K562 (cell line): ENCODE measurements around the gene SIT1.

Source experiments
- EHMT2 ChIP-seq: fragments of 450-650 bp; IDR thresholded peaks from 2 replicates; pipeline ENCODE4 v1.6.1; 2018; ENCODE audit warnings: antibody characterized with exemption
- EZH2 ChIP-seq: IDR thresholded peaks from 2 replicates; pipeline ENCODE4 v1.6.1; 2012; ENCODE audit warnings: low read depth, mild to moderate bottlenecking, inconsistent platforms, low read length, borderline replicate concordance
- KLF16 ChIP-seq: IDR thresholded peaks from 2 replicates; pipeline ENCODE4 v1.6.1; 2016; ENCODE audit warnings: antibody characterized with exemption
- POLR2A ChIP-seq: fragments of 450-650 bp; conservative IDR thresholded peaks from 2 replicates; pipeline ENCODE4 v1.6.1; 2016
- ZSCAN29 ChIP-seq: fragments of 450-650 bp; IDR thresholded peaks from 2 replicates; pipeline ENCODE4 v1.6.1; 2017
- ZSCAN32 ChIP-seq: fragments of 450-650 bp; formaldehyde crosslinking; IDR thresholded peaks from 2 replicates; pipeline ENCODE4 v1.4.0; 2020; ENCODE audit warnings: mild to moderate bottlenecking, moderate library complexity
- TF ChIP-seq, protein P1 (sequence below): conservative IDR thresholded peaks from 2 replicates; pipeline ENCODE4 v1.6.1; 2011; ENCODE audit warnings: low read depth, mild to moderate bottlenecking, low read length; ENCODE audit not compliant: control insufficient read depth
- TF ChIP-seq, protein P2 (sequence below), 3 experiments: IDR thresholded peaks in 2 of 3; conservative IDR thresholded peaks in 1 of 3; 2 replicates each; pipeline ENCODE4 v1.5.1; 2011 to 2012; ENCODE audit warnings: low read length in 3 of 3, mild to moderate bottlenecking in 3 of 3, control low read depth in 2 of 3, improper control_type of control experiment in 1 of 3, inconsistent platforms in 1 of 3, low read depth in 1 of 3, mixed read lengths in 1 of 3, moderate library complexity in 1 of 3; ENCODE audit not compliant: insufficient read depth in 2 of 3

DNA sequence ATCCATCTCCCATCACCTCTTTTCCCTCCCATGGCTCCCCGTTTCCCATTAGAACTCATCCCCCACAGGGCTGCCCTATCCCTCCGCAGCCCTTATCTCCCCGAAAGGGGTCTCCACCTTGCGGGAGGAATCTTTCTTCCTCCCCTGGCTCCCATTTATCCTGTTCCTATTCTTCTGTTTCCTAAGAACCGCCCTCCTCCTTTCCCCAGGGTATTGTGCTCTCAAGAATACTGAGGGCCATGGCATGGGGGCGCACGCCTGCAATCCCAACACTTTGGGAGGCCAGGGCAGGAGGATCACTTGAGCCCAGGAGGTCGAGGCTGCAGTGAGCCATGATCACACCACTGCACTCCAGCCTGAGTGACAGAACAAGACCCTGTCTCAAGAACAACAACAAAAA lies 33.2 kb downstream of the SIT1 start:
- no peak for TF ChIP-seq EHMT2
- TF ChIP-seq ZSCAN32: no peak
- TF ChIP-seq, protein P1, sequence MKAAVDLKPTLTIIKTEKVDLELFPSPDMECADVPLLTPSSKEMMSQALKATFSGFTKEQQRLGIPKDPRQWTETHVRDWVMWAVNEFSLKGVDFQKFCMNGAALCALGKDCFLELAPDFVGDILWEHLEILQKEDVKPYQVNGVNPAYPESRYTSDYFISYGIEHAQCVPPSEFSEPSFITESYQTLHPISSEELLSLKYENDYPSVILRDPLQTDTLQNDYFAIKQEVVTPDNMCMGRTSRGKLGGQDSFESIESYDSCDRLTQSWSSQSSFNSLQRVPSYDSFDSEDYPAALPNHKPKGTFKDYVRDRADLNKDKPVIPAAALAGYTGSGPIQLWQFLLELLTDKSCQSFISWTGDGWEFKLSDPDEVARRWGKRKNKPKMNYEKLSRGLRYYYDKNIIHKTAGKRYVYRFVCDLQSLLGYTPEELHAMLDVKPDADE: no peak
- TF ChIP-seq, protein P2, sequence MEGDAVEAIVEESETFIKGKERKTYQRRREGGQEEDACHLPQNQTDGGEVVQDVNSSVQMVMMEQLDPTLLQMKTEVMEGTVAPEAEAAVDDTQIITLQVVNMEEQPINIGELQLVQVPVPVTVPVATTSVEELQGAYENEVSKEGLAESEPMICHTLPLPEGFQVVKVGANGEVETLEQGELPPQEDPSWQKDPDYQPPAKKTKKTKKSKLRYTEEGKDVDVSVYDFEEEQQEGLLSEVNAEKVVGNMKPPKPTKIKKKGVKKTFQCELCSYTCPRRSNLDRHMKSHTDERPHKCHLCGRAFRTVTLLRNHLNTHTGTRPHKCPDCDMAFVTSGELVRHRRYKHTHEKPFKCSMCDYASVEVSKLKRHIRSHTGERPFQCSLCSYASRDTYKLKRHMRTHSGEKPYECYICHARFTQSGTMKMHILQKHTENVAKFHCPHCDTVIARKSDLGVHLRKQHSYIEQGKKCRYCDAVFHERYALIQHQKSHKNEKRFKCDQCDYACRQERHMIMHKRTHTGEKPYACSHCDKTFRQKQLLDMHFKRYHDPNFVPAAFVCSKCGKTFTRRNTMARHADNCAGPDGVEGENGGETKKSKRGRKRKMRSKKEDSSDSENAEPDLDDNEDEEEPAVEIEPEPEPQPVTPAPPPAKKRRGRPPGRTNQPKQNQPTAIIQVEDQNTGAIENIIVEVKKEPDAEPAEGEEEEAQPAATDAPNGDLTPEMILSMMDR (IDR thresholded peaks at IDR 0.05 in 2 of 3, conservative IDR thresholded peaks at IDR 0.05 in 1 of 3; ENCODE audit: insufficient read depth in 2 of 3, low read depth in 1 of 3, low read length in 3 of 3): no peak
- TF ChIP-seq EZH2: no peak
- no peak for TF ChIP-seq ZSCAN29
- no peak for TF ChIP-seq POLR2A
- no peak for TF ChIP-seq KLF16
